DMS53 treated with DMSO at 0.1 percent for 48 hours (cell line): ENCODE results near the gene PRIM1.
"Not testable (repeated sequence)": the region's sequence is repeated elsewhere in the genome, so short reads cannot be mapped to it uniquely, and the experiment has no call there.

Source experiments
- DNase-seq: peaks from one replicate; lab custom pipeline; 2025; ENCODE audit not compliant: unreplicated experiment; lab: John Stamatoyannopoulos, UW

The PRIM1 gene

GRCh38 chr12:56761812-56762211 is 9.7 kb upstream of the PRIM1 start:
- DNase-seq = no peak

GRCh38 chr12:56760460-56760859 is 8.3 kb upstream of the PRIM1 start:
- DNase-seq = no peak

- DNase-seq = no peak
These were observed 7.3 kb upstream of the PRIM1 start for GRCh38 chr12:56759263-56759908.

- DNase-seq = no peak
These were observed 6.7 kb upstream of the PRIM1 start for GRCh38 chr12:56758728-56759262.

- DNase-seq = not testable (repeated sequence)
These were observed 5.8 kb upstream of the PRIM1 start for GRCh38 chr12:56757971-56758370.

GRCh38 chr12:56753566-56753965 is 1.4 kb upstream of the PRIM1 start:
- DNase-seq = no peak

GRCh38 chr12:56750596-56750995 is 1.5 kb downstream of the PRIM1 start:
- DNase-seq = not testable (repeated sequence)

- DNase-seq = no peak
These were observed 2.3 kb downstream of the PRIM1 start for GRCh38 chr12:56749853-56750252.

- DNase-seq = no peak
These were observed 2.8 kb downstream of the PRIM1 start for GRCh38 chr12:56749359-56749758.

- no peak for DNase-seq
These were observed 23.8 kb downstream of the PRIM1 start for GRCh38 chr12:56728139-56728861.

GRCh38 chr12:56726196-56726675 is 25.9 kb downstream of the PRIM1 start:
- not testable (repeated sequence) for DNase-seq

GRCh38 chr12:56725723-56726102 is 26.4 kb downstream of the PRIM1 start:
- peak; percentile 50 for DNase-seq

- DNase-seq = peak; percentile 98
These were observed 27.0 kb downstream of the PRIM1 start, which contains the start of gene NACA for GRCh38 chr12:56724972-56725722. TSS of gene NACA (minus strand) at chr12:56725299. CDS start at chr12:56724521, 778 bp downstream.

GRCh38 chr12:56724701-56724971 is 27.5 kb downstream of the PRIM1 start:
- DNase-seq = no peak

GRCh38 chr12:56723889-56724700 is 28.0 kb downstream of the PRIM1 start:
- DNase-seq = no peak

- DNase-seq = no peak
These were observed 28.8 kb downstream of the PRIM1 start for GRCh38 chr12:56723352-56723751.

GRCh38 chr12:56722832-56723231 is 29.3 kb downstream of the PRIM1 start:
- no peak for DNase-seq

GRCh38 chr12:56721721-56722120 is 30.4 kb downstream of the PRIM1 start:
- DNase-seq = no peak

GRCh38 chr12:56721216-56721615 is 30.9 kb downstream of the PRIM1 start:
- no peak for DNase-seq

GRCh38 chr12:56720731-56721151 is 31.4 kb downstream of the PRIM1 start:
- no peak for DNase-seq

GRCh38 chr12:56719056-56719455 is 33.1 kb downstream of the PRIM1 start:
- DNase-seq = no peak
